Esophagus muscularis mucosa (tissue), 4 donors: ENCODE results near the gene C12orf76.

Source experiments
- CTCF ChIP-seq, 3 experiments: fragments of 200-600 bp in 2 of 3; fragments of 450-650 bp in 1 of 3; sonication (generic) in 2 of 3; IDR thresholded peaks; one replicate each; pipeline ENCODE4 v1.5.1; 2017 to 2019; ENCODE audit warnings: antibody characterized with exemption in 3 of 3, mild to moderate bottlenecking in 2 of 3, moderate library complexity in 1 of 3
- EP300 ChIP-seq: sonication (generic); formaldehyde crosslinking; IDR thresholded peaks from one replicate; pipeline ENCODE4 v1.6.1; 2017; ENCODE audit warnings: antibody characterized with exemption
- POLR2A ChIP-seq: fragments of 450-650 bp; IDR thresholded peaks from one replicate; pipeline ENCODE4 v1.6.1; 2017; ENCODE audit warnings: antibody characterized with exemption, moderate library complexity, mild to moderate bottlenecking, low read depth
- POLR2AphosphoS5 ChIP-seq, 2 donors: sonication (generic); formaldehyde crosslinking; IDR thresholded peaks; one replicate each; pipeline ENCODE4 v1.6.1; 2017; ENCODE audit warnings: antibody characterized with exemption in 2 of 2

- TF ChIP-seq POLR2AphosphoS5 (IDR thresholded peaks at IDR 0.05): no peak
- TF ChIP-seq CTCF (IDR thresholded peaks at IDR 0.05): no peak
- no peak for TF ChIP-seq EP300
- no peak for TF ChIP-seq POLR2A
These were observed 50.0 kb downstream of the C12orf76 start for GRCh38 chr12:109998241-109998903.
